HG02678 (cell line): ENCODE results near the gene CCL1.

ENCODE experiments used
- ATAC-seq: cut with Tn5 transposase; IDR thresholded peaks from one replicate; pipeline ENCODE4 v1.9.1; 2021; ENCODE audit warnings: mild to moderate bottlenecking, moderate library complexity; ENCODE audit not compliant: unreplicated experiment

Gene CCL1

GRCh38 chr17:34384271-34384670 is 21.2 kb upstream of the CCL1 start:
- ATAC-seq, result no peak

- ATAC-seq, result no peak
Observed at GRCh38 chr17:34383216-34383615, 20.2 kb upstream of the CCL1 start.

GRCh38 chr17:34382621-34383124 is 19.6 kb upstream of the CCL1 start:
- ATAC-seq, result no peak

- ATAC-seq, result no peak
Observed at GRCh38 chr17:34379868-34380267, 16.8 kb upstream of the CCL1 start.

GRCh38 chr17:34378664-34379101 is 15.7 kb upstream of the CCL1 start:
- ATAC-seq, result peak; percentile 81

- ATAC-seq, result no peak
Observed at GRCh38 chr17:34377078-34377823, 14.2 kb upstream of the CCL1 start.

GRCh38 chr17:34375426-34375997 is 12.5 kb upstream of the CCL1 start:
- ATAC-seq, result no peak

- no peak for ATAC-seq
Observed at GRCh38 chr17:34374457-34374856, 11.4 kb upstream of the CCL1 start.

- no peak for ATAC-seq
Observed at GRCh38 chr17:34371405-34372100, 8.5 kb upstream of the CCL1 start.

- ATAC-seq, result no peak
Observed at GRCh38 chr17:34370997-34371395, 8.0 kb upstream of the CCL1 start.

GRCh38 chr17:34370376-34370996 is 7.5 kb upstream of the CCL1 start:
- no peak for ATAC-seq

GRCh38 chr17:34369571-34369970 is 6.5 kb upstream of the CCL1 start:
- ATAC-seq, result no peak

- no peak for ATAC-seq
Observed at GRCh38 chr17:34368946-34369500, 6.0 kb upstream of the CCL1 start.

- ATAC-seq, result no peak
Observed at GRCh38 chr17:34368196-34368945, 5.3 kb upstream of the CCL1 start.

GRCh38 chr17:34367486-34368195 is 4.6 kb upstream of the CCL1 start:
- no peak for ATAC-seq

- ATAC-seq, result no peak
Observed at GRCh38 chr17:34366529-34367107, 3.6 kb upstream of the CCL1 start.

GRCh38 chr17:34366010-34366409 is 3.0 kb upstream of the CCL1 start:
- ATAC-seq, result no peak

GRCh38 chr17:34365340-34365739 is 2.3 kb upstream of the CCL1 start:
- ATAC-seq, result no peak

- ATAC-seq, result no peak
Observed at GRCh38 chr17:34364751-34365150, 1.7 kb upstream of the CCL1 start.
